ENCODE measurements around the gene TSPAN3.

GRCh38 chr15:77052556-77052955 is 18.4 kb downstream of the TSPAN3 start:
- TF ChIP-seq POLR2A (IDR thresholded peaks at IDR 0.05) (no peak), CTCF (IDR thresholded peaks at IDR 0.05) (no peak)
